Neural crest cell (in vitro differentiated cells): Measurements from ENCODE around the gene UVRAG. TPM values are rescaled to one million over a fixed set of nuclear protein-coding genes. Genes with fewer than 3 reads are reported as not detected.

Experiments
- DNase-seq: peaks from one replicate; pipeline ENCODE4 v3.0.0; 2021; ENCODE audit warnings: low read depth, mixed read lengths, low spot score
- H3K27ac Mint-ChIP-seq: one replicate; pipeline ENCODE4 v1.8.0; 2021; ENCODE audit warnings: mild to moderate bottlenecking, mixed read lengths; ENCODE audit not compliant: unreplicated experiment
- H3K27me3 Mint-ChIP-seq: 2 replicates; pipeline ENCODE4 v1.8.0; 2021; ENCODE audit warnings: low read depth, mild to moderate bottlenecking, mixed read lengths
- H3K36me3 Mint-ChIP-seq: 2 replicates; pipeline ENCODE4 v1.8.0; 2021; ENCODE audit warnings: low read depth, mild to moderate bottlenecking, mixed read lengths
- H3K4me1 Mint-ChIP-seq: 2 replicates; pipeline ENCODE4 v1.8.0; 2021; ENCODE audit warnings: mixed read lengths
- H3K4me3 Mint-ChIP-seq: one replicate; pipeline ENCODE4 v1.8.0; 2021; ENCODE audit warnings: mild to moderate bottlenecking, mixed read lengths
- H3K9me3 Mint-ChIP-seq: 2 replicates; pipeline ENCODE4 v1.8.0; 2021; ENCODE audit warnings: mixed read lengths
- total RNA-seq: library from RNA; stranded (reverse); gene quantifications from 2 replicates; pipeline ENCODE4 v1.2.1, GENCODE V29; 2021
- TF ChIP-seq, protein P1 (sequence below): fragments of 200-600 bp; sonication (generic); conservative IDR thresholded peaks from 2 replicates; pipeline ENCODE4 v1.5.0; 2021; ENCODE audit warnings: antibody characterized with exemption, mild to moderate bottlenecking

UVRAG gene
- total RNA-seq, 1 donor from 2014 or later, result 29.0 TPM

DNA sequence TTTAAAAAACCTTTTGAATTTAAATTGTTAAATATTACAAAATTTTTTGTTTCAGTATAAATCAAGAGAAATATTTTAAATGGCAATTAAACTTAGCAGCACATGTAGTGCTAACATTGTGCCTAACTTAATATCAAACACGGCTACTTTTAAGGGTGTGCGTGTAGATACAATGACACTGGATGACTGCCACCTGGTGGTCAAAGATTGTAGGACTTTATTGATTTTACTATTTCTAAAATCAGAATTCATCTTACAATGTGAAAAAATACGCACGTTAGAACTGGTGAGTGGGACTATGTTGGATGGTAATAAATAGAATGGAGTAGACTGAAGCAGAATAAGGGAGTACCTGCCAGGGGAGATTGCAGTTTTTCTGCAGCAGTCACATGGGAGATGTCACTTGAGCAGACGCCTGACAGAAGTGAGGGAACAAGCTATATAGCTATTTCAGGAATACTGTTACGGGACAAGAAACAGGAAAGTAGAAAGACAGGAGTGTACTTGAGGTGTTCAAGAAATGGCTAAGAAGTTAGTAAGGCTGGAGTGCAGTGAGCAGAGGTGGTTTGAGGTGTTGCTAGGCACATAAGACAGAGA is 52.9 kb downstream of the UVRAG start:
- Mint-ChIP-seq H3K9me3 (no peaks in the 10 kb centered on the region), H3K27ac (no peak overlapping the region), H3K4me1 (peaks cover 15% of the 10 kb centered on the region), H3K4me3 (no peak overlapping the region), H3K36me3 (no peaks in the 10 kb centered on the region), H3K27me3 (no peaks in the 10 kb centered on the region)
- TF ChIP-seq, protein P1, sequence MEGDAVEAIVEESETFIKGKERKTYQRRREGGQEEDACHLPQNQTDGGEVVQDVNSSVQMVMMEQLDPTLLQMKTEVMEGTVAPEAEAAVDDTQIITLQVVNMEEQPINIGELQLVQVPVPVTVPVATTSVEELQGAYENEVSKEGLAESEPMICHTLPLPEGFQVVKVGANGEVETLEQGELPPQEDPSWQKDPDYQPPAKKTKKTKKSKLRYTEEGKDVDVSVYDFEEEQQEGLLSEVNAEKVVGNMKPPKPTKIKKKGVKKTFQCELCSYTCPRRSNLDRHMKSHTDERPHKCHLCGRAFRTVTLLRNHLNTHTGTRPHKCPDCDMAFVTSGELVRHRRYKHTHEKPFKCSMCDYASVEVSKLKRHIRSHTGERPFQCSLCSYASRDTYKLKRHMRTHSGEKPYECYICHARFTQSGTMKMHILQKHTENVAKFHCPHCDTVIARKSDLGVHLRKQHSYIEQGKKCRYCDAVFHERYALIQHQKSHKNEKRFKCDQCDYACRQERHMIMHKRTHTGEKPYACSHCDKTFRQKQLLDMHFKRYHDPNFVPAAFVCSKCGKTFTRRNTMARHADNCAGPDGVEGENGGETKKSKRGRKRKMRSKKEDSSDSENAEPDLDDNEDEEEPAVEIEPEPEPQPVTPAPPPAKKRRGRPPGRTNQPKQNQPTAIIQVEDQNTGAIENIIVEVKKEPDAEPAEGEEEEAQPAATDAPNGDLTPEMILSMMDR, result peak; percentile 94
- peak; percentile 54 for DNase-seq

DNA sequence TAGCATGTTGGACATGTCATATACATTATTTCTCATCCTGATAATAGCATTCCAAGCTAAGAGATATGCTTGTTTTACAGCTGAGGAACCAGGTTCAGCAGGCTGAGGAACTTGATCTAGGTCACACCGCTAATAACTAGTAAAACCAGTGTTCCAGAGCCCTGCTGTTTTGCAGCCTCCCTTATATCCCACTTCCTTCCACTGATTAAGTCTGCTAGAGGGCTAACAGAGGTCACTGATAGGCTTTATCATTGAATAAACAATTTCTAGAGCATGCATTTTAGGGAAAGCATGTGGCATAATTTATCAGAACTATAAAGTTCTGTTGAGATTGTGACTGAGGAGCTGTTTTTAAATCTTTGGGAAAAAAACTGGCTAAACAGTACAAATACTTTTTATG is 54.0 kb downstream of the UVRAG start:
- Mint-ChIP-seq H3K36me3 (no peaks in the 10 kb centered on the region), H3K4me3 (no peak overlapping the region), H3K27ac (no peak overlapping the region), H3K9me3 (no peaks in the 10 kb centered on the region), H3K4me1 (peaks cover 26% of the 10 kb centered on the region), H3K27me3 (no peaks in the 10 kb centered on the region)
- DNase-seq, result no peak
- TF ChIP-seq, protein P1, result no peak

DNA sequence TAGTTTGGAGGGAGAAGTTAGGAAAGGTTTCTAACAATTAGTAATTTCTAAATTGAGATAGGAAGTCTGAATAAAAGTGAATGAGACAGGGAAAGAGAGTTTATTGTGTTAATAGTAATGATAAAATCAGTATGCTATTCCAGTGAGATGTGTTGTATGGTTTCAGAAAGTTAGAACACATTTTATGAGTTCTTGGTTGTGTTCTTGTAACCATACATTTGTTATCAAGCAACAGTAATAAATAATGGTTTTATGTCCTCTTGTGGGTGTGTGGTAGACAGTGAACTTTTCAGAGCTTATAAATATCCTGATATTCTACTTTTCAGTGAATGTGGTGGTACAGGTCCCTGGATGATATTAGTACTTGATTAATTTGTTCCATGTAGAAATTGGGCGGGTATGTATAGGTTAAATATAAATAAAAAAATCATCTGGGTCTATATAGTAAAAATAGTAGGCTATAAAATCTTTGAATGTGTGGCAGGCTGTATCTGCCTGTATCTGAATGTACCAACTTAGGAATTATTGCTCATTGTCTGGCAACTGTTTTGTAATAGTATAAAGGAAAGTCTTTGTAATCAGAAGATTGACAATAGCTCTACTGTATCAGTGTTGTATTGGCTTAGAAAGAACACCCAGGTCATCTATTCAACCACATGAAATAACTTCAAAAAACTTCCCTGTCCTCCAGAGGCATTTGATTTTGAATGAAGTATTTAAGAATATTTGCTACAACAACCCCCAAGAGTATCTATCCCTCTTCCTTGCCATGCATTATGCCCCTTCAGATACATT is 54.8 kb downstream of the UVRAG start:
- H3K36me3 Mint-ChIP-seq, result no peaks in the 10 kb centered on the region
- H3K27ac Mint-ChIP-seq, result no peak overlapping the region
- DNase-seq, result no peak
- H3K4me1 Mint-ChIP-seq, result peaks cover 32% of the 10 kb centered on the region
- no peaks in the 10 kb centered on the region for H3K9me3 Mint-ChIP-seq
- H3K4me3 Mint-ChIP-seq, result no peak overlapping the region
- TF ChIP-seq, protein P1, result no peak
- no peaks in the 10 kb centered on the region for H3K27me3 Mint-ChIP-seq

DNA sequence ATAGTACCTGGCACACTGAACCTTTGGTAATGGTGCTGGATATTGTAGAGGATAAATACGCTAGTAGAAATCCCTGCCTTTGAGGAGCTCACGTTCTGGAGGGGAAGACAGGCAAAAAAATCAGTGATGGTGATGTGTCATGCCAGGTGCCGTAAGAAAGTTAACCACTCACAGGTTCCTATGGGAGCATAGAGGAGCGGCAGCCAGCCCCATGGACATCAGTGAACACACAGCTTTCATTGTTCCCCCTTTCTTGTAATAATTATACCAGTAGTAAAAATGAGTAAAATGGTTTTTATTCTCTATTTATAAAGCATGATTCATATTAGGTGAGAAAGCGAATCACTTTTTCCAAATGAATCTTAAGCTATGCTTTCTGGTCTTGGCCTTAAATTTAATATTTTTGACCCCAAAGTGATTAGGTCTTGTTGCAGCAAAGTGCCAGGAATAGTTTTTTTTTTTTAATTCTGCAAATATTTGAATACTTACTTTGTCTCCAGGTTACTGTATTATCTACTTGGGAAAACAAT is 57.9 kb downstream of the UVRAG start:
- no peaks in the 10 kb centered on the region for H3K27me3 Mint-ChIP-seq
- no peaks in the 10 kb centered on the region for H3K36me3 Mint-ChIP-seq
- DNase-seq, result no peak
- TF ChIP-seq, protein P1, result no peak
- H3K27ac Mint-ChIP-seq, result no peak overlapping the region
- H3K9me3 Mint-ChIP-seq, result no peaks in the 10 kb centered on the region
- H3K4me1 Mint-ChIP-seq, result peaks cover 42% of the 10 kb centered on the region
- no peak overlapping the region for H3K4me3 Mint-ChIP-seq

DNA sequence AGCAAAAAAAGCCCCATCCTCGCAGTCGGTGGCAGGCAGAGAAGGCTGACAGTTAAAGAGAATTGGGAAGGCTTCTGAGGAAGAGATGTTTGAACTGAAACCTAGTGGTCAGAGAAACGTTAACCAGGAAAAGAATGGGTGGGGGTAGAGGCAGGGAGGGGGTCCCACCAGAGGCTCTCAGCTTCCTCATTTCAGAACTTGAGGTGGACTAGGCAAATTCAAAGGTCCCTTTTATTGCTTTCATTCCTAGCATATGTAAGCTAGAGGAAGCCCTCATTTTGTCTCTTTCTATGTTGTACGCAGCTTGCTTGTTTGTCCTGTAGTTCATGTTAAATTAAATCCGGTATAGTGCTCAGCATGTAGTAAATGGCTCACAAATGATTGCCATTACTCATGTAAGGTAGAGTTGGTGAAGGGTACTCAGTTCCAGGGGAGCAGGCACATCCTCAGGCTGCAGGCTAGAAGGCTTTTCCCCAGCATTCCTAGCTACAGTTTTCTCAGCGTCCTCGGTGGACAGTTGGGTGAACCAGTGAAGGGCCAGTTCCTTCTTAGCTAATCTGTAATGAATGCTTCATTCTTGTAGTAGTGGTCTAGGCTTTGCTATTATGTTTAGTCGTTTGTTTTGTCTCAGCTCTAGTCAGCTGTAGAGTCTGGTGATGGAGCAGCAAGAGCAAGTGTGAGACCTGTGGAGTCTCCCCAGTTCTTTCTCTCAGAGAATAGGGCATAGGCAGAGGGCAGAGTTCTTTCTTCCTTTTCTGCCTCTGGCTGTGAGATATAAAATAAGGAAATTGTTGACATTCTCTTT is 58.6 kb downstream of the UVRAG start:
- no peak for DNase-seq
- H3K4me1 Mint-ChIP-seq, result peaks cover 42% of the 10 kb centered on the region
- TF ChIP-seq, protein P1, result no peak
- peak overlapping the region; percentile 27 for H3K4me3 Mint-ChIP-seq
- no peak overlapping the region for H3K27ac Mint-ChIP-seq
- H3K36me3 Mint-ChIP-seq, result no peaks in the 10 kb centered on the region
- no peaks in the 10 kb centered on the region for H3K27me3 Mint-ChIP-seq
- H3K9me3 Mint-ChIP-seq, result no peaks in the 10 kb centered on the region
